ENCODE measurements around the gene IFITM2.

The IFITM2 gene

DNA sequence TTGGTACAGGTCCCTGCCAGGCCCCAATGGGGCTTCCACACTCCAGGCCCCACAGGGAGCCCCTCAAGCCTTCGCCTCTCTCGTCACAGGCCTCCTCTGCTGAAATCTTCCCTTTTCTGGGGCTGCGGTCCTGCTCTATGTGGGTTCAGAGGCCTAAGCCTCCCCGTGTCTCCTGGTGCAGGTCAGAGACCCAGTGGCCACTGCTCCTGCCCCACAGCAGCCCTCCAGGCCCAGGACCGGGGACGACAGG is 18.9 kb downstream of the IFITM2 start:
- Histone ChIP-seq H3K4me2 (ENCODE audit: low read depth, low read length) (no peak overlapping the region), H3K4me1 (ENCODE audit: low read length) (peaks cover 23% of the 10 kb centered on the region), H3K9me2 (replicated peaks; ENCODE audit: insufficient read depth, low read length) (no peaks in the 10 kb centered on the region), H3K79me2 (ENCODE audit: low read length) (no peaks in the 10 kb centered on the region), H4K20me1 (ENCODE audit: insufficient read depth, low read length) (no peaks in the 10 kb centered on the region), H2AFZ (ENCODE audit: low read length) (no peak overlapping the region), H3K4me3 (ENCODE audit: low read length) (no peak overlapping the region), H3F3A (ENCODE audit: insufficient read depth, low read length) (peaks cover 9% of the 10 kb centered on the region), H3K27me3 (replicated peaks; ENCODE audit: insufficient read depth, low read length) (peaks cover 71% of the 10 kb centered on the region), H3K36me3 (replicated peaks; ENCODE audit: insufficient read depth, low read length) (no peaks in the 10 kb centered on the region), H3K27ac (ENCODE audit: low read length) (no peak overlapping the region), H3K9me3 (replicated peaks; ENCODE audit: insufficient read depth, low read length) (no peaks in the 10 kb centered on the region), H3K9ac (ENCODE audit: low read length) (no peak overlapping the region)
- no peak for TF ChIP-seq EZH2 (optimal IDR thresholded peaks at IDR 0.05; ENCODE audit: low read depth, low read length)
- TF ChIP-seq EZH2phosphoT487 (IDR thresholded peaks at IDR 0.05; ENCODE audit: low read length) = no peak
- TF ChIP-seq, protein P1, sequence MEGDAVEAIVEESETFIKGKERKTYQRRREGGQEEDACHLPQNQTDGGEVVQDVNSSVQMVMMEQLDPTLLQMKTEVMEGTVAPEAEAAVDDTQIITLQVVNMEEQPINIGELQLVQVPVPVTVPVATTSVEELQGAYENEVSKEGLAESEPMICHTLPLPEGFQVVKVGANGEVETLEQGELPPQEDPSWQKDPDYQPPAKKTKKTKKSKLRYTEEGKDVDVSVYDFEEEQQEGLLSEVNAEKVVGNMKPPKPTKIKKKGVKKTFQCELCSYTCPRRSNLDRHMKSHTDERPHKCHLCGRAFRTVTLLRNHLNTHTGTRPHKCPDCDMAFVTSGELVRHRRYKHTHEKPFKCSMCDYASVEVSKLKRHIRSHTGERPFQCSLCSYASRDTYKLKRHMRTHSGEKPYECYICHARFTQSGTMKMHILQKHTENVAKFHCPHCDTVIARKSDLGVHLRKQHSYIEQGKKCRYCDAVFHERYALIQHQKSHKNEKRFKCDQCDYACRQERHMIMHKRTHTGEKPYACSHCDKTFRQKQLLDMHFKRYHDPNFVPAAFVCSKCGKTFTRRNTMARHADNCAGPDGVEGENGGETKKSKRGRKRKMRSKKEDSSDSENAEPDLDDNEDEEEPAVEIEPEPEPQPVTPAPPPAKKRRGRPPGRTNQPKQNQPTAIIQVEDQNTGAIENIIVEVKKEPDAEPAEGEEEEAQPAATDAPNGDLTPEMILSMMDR (IDR thresholded peaks at IDR 0.05; ENCODE audit: low read length) = no peak
- no peak for DNase-seq

DNA sequence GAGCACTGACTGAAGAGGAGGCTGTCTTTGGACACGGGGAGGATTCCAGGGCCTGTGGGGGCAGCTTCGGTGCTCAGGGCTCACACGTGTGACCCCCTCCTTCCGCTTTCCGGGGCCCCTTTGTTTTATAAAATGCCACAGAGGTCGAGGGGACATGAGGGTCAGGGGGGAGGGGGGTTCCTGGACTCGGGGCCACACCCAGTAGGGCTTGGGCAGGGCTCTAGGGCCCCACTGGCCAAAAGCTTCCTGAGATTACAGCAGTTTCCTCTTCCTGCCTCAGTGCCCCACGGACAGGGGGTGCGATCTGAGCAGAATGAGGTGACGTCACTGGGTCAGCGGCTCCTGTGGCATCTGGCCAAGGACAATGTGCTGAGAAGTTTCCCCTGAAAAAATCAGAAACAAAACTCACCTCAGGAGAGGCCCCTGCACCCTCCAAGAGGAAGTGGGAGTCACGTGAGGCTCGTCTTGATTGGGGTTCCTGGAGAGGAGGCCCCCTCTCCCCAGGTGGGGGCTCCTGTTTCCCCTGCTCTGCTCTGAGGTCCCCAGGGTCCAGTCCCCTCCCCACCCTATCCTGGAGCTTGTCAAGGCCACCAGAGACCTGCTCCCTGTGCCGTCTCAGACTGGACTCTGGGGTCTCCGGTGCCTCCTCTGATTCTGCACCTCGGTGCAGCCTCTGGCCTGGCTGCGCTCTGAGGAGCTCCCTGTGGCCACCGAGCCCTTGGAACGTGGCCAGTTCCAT is 19.4 kb downstream of the IFITM2 start:
- Histone ChIP-seq H3K4me2 (ENCODE audit: low read depth, low read length) (no peak overlapping the region; the same call in 1 of the 2 replicates), H3K4me3 (ENCODE audit: low read length) (no peak overlapping the region), H3F3A (ENCODE audit: insufficient read depth, low read length) (peaks cover 9% of the 10 kb centered on the region), H3K4me1 (ENCODE audit: low read length) (peaks cover 28% of the 10 kb centered on the region), H3K36me3 (replicated peaks; ENCODE audit: insufficient read depth, low read length) (no peaks in the 10 kb centered on the region), H3K9ac (ENCODE audit: low read length) (no peak overlapping the region), H3K79me2 (ENCODE audit: low read length) (no peaks in the 10 kb centered on the region), H3K9me2 (replicated peaks; ENCODE audit: insufficient read depth, low read length) (no peaks in the 10 kb centered on the region), H4K20me1 (ENCODE audit: insufficient read depth, low read length) (no peaks in the 10 kb centered on the region), H3K9me3 (replicated peaks; ENCODE audit: insufficient read depth, low read length) (no peaks in the 10 kb centered on the region), H3K27ac (ENCODE audit: low read length) (no peak overlapping the region), H3K27me3 (replicated peaks; ENCODE audit: insufficient read depth, low read length) (peaks cover 75% of the 10 kb centered on the region), H2AFZ (ENCODE audit: low read length) (no peak overlapping the region)
- no peak for DNase-seq
- TF ChIP-seq EZH2phosphoT487 (IDR thresholded peaks at IDR 0.05; ENCODE audit: low read length) (no peak), EZH2 (optimal IDR thresholded peaks at IDR 0.05; ENCODE audit: low read depth, low read length) (no peak)
- TF ChIP-seq, protein P1 (IDR thresholded peaks at IDR 0.05; ENCODE audit: low read length) = no peak

DNA sequence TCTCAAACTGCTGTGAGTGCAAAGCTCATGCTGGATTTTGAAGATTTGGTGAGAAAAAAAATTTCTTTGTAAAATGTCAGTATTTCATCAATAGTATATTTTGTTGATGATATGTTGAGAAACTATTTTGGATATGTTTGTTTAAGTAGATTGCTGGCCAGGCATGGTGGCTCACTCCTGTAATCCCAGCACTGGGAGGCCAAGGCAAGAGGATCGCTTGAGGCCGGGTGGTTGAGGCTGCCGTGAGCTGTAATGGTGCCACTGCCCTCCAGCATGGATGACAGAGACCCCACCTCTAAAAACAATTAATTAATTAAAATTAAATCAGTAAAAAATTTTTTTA is 19.9 kb downstream of the IFITM2 start:
- Histone ChIP-seq H3K27ac (ENCODE audit: low read length) (no peak overlapping the region), H3F3A (ENCODE audit: insufficient read depth, low read length) (peaks cover 9% of the 10 kb centered on the region), H2AFZ (ENCODE audit: low read length) (no peak overlapping the region), H3K9me3 (replicated peaks; ENCODE audit: insufficient read depth, low read length) (no peaks in the 10 kb centered on the region), H3K4me2 (ENCODE audit: low read depth, low read length) (no peak overlapping the region; the same call in 1 of the 2 replicates), H3K79me2 (ENCODE audit: low read length) (no peaks in the 10 kb centered on the region), H3K4me1 (ENCODE audit: low read length) (peaks cover 29% of the 10 kb centered on the region), H3K9me2 (replicated peaks; ENCODE audit: insufficient read depth, low read length) (no peaks in the 10 kb centered on the region), H4K20me1 (ENCODE audit: insufficient read depth, low read length) (no peaks in the 10 kb centered on the region), H3K27me3 (replicated peaks; ENCODE audit: insufficient read depth, low read length) (peaks cover 79% of the 10 kb centered on the region), H3K36me3 (replicated peaks; ENCODE audit: insufficient read depth, low read length) (no peaks in the 10 kb centered on the region), H3K9ac (ENCODE audit: low read length) (no peak overlapping the region), H3K4me3 (ENCODE audit: low read length) (no peak overlapping the region)
- no peak for DNase-seq
- TF ChIP-seq, protein P1 (IDR thresholded peaks at IDR 0.05; ENCODE audit: low read length) = no peak
- TF ChIP-seq EZH2 (optimal IDR thresholded peaks at IDR 0.05; ENCODE audit: low read depth, low read length) = no peak
- no peak for TF ChIP-seq EZH2phosphoT487 (IDR thresholded peaks at IDR 0.05; ENCODE audit: low read length)

Measured in MM.1S (cell line).